Activated CD4-positive, alpha-beta memory T cell treated with anti-CD3 and anti-CD28 coated beads for 36 hours (primary cell): ENCODE measurements around the gene RBFOX2. TPM values are rescaled to one million over a fixed set of nuclear protein-coding genes. Genes with fewer than 3 reads are reported as not detected.
"Not testable (repeated sequence)": the region's sequence is repeated elsewhere in the genome, so short reads cannot be mapped to it uniquely, and the experiment has no call there.

Source experiments
- CTCF ChIA-PET: fragments of 350-600 bp; sonication (Branson Sonifier 250); formaldehyde crosslinking; loops from one replicate; lab custom pipeline; 2021; ENCODE audit warnings: antibody characterized with exemption, inconsistent platforms; lab: Charles Lee
- POLR2A ChIA-PET: fragments of 350-600 bp; sonication (Branson Sonifier 250); formaldehyde crosslinking; loops from one replicate; lab custom pipeline; 2021; ENCODE audit warnings: antibody characterized with exemption; lab: Charles Lee
- DNase-seq: peaks from one replicate; pipeline ENCODE4 v3.0.0-alpha.2; 2020
- H3K27ac Mint-ChIP-seq: one replicate; pipeline ENCODE4 v1.8.0; 2021; ENCODE audit warnings: mixed read lengths
- H3K27me3 Mint-ChIP-seq: one replicate; pipeline ENCODE4 v1.8.0; 2021; ENCODE audit warnings: mixed read lengths
- H3K36me3 Mint-ChIP-seq: one replicate; pipeline ENCODE4 v1.8.0; 2021; ENCODE audit warnings: mixed read lengths
- H3K4me1 Mint-ChIP-seq: one replicate; pipeline ENCODE4 v1.8.0; 2021; ENCODE audit warnings: low read depth, mixed read lengths
- H3K4me3 Mint-ChIP-seq: one replicate; pipeline ENCODE4 v1.8.0; 2021; ENCODE audit warnings: mild to moderate bottlenecking, mixed read lengths
- H3K9me3 Mint-ChIP-seq: one replicate; pipeline ENCODE4 v1.8.0; 2021; ENCODE audit warnings: mixed read lengths
- intact Hi-C: fragments of 100-400 bp; cut with micrococcal nuclease; formaldehyde crosslinking; loops from one replicate; pipeline ENCODE4 v1.15.1; 2023
- total RNA-seq, 2 experiments: library from RNA; stranded (reverse); gene quantifications; one replicate each; pipeline ENCODE4 v1.2.3, GENCODE V29; 2021

The RBFOX2 gene
- total RNA-seq, 2 experiments from 2014 or later = 4.3 to 4.6 TPM

DNA sequence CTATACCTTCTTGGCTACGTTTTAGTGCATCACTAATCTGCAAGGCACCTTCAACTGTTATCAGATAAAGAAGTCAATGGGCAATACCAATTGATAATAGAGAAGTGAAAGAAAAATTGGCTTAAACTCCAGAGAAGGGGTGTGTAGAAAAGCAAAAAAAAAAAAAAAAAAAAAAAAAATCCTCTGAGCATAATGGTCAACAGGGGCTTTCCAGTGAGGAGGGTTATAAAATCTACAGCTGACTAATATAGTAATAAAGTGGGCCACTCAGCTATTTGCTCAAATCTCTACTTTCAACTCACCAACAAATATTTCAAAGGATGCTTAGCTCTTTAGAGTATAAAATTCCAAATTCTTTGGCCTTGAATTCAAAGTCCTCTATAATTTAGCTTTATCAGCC, 233.1 kb downstream of the RBFOX2 start:
- Mint-ChIP-seq H3K27ac (no peak overlapping the region), H3K4me1 (no peaks in the 10 kb centered on the region), H3K27me3 (no peaks in the 10 kb centered on the region), H3K9me3 (no peaks in the 10 kb centered on the region), H3K36me3 (no peaks in the 10 kb centered on the region), H3K4me3 (no peak overlapping the region)
- DNase-seq = no peak
- CTCF ChIA-PET = no interaction called here
- intact Hi-C loops = no loop called here
- POLR2A ChIA-PET = no interaction called here

DNA sequence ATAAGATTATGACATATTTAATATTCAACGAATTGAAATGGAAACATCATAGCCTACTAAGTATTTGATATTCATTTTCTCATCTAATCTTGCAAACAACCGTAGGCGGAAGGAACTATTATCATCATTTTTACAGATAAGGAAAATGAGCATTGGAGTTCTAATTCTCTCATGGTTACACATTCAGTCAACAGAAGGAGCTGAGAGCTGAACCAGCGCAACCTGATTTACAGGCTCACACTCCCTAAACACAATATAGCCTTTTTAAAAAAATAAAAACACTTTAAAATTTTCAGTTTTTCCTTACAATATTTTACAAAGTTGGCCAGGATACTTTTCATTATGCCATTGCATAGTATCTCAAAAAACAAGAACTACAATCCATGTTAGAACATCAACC, 236.1 kb downstream of the RBFOX2 start:
- Mint-ChIP-seq H3K27ac (no peak overlapping the region), H3K27me3 (no peaks in the 10 kb centered on the region), H3K4me1 (no peaks in the 10 kb centered on the region), H3K36me3 (no peaks in the 10 kb centered on the region), H3K4me3 (no peak overlapping the region), H3K9me3 (no peaks in the 10 kb centered on the region)
- DNase-seq = no peak
- CTCF ChIA-PET = no interaction called here
- POLR2A ChIA-PET = no interaction called here
- intact Hi-C loops = no loop called here

DNA sequence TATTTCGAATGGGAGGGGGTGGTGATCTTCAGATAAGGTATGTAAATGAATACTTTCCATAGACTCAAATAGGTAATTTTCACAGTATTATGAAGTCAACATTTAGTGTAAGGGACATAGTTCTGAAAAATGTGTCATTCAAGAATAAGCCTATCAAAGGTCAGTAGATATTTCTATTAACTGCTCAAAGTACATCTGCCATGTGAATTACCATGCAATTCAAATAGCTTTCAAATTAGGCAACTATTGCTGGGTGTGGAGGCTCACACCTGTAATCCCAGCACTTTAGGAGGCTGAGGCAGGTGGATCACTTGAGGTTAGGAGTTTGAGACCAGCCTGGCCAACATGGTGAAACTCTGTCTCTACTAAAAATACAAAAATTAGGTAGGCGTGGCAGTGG, 236.8 kb downstream of the RBFOX2 start:
- DNase-seq, H3K27ac Mint-ChIP-seq, H3K36me3 Mint-ChIP-seq, H3K9me3 Mint-ChIP-seq, POLR2A ChIA-PET, intact Hi-C loops, CTCF ChIA-PET, H3K4me3 Mint-ChIP-seq, H3K27me3 Mint-ChIP-seq, H3K4me1 Mint-ChIP-seq: not testable (repeated sequence)

DNA sequence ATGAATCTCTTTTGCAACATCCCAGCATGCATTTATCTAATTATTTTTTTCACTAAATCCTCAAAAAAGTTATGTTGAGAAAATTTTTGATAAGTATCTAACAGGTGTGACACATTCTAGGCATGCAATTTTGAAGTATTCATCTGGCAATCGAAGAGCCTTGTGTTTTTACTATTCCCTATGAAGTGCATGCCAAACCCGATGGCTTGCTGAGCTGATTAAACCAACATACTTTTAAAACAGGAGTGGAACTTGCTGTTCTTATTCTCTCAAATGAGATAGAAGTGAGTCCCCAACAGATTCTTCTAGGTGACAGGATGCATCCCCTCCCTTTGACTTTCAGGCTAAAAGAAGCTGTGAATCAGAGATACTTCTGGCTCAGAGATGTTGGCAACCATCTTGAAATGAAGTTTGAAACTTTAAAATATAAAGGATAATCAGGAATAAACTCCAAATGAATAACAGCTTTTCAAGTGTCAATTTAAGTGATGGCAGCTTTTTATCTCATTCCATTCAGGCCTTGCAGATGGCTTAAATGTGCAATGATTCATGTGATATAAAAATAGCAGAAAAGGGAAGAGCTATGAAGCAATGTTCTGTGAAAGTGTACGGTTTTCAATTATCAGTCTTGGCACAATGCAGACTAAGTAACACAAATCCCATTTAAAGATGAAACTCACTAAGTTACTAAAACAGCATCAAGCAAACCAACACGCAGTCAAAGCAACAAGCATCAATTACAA, 243.3 kb downstream of the RBFOX2 start:
- no peak overlapping the region for H3K27ac Mint-ChIP-seq
- H3K4me3 Mint-ChIP-seq = no peak overlapping the region
- no peaks in the 10 kb centered on the region for H3K36me3 Mint-ChIP-seq
- POLR2A ChIA-PET = no interaction called here
- H3K4me1 Mint-ChIP-seq = no peaks in the 10 kb centered on the region
- CTCF ChIA-PET = no interaction called here
- intact Hi-C loops = no loop called here
- H3K9me3 Mint-ChIP-seq = no peaks in the 10 kb centered on the region
- no peak for DNase-seq
- H3K27me3 Mint-ChIP-seq = peaks cover 2% of the 10 kb centered on the region

DNA sequence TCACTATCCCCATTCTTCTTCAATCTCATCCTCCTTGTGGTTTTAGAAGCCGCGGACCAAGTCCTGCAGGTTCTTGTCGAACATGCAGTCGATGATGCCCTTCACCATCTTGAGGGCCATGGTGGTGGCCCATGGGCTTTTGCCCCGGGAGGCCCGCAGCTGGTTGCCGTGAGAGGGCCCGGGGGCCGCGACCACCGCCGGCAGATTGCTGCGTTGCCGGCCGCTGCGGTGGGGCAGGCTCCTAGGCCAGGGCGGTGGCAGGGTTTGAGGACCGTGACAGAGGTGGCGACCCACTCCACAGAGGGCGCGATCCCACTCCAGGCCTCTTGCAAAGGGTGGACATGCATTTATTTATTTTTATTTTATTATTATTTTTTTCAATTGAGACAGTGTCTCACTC, 244.0 kb downstream of the RBFOX2 start:
- DNase-seq = no peak
- H3K36me3 Mint-ChIP-seq = no peaks in the 10 kb centered on the region
- H3K4me1 Mint-ChIP-seq = no peaks in the 10 kb centered on the region
- no peak overlapping the region for H3K27ac Mint-ChIP-seq
- ChIA-PET CTCF (no interaction called here), POLR2A (no interaction called here)
- no peaks in the 10 kb centered on the region for H3K9me3 Mint-ChIP-seq
- H3K27me3 Mint-ChIP-seq = peaks cover 2% of the 10 kb centered on the region
- H3K4me3 Mint-ChIP-seq = no peak overlapping the region
- intact Hi-C loops = no loop called here

DNA sequence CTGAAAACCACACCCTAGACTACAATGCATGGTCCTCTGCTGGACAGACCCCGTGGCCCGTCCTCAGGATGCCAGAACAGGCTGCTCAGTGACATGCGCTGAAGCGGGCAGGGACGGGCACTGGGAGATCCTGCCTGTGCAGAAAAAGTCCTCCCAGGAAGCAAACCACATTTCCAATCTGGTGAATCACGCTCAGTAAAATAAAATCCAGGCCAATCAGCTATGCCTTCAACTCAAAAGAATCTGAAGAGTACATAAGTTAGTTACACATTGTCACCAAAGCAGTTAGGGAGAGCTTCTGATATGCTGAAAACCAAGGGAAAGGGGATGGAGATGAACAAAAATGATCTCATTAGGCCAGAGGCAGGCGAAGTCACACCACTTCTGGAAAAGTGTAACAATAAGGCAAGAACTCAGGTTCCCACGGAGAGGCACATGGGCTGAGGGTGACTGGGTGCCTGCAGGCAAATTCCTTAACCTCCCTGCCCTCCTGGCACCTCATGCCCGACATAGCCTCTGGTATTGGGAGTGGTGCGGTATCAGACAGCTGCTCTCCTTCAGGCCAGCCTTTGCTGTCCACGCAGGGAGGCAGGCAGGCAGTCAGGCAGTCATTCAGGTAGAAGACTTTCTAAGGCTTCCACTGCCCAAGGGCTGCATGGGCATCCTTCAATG, 244.5 kb downstream of the RBFOX2 start:
- H3K27me3 Mint-ChIP-seq = peaks cover 2% of the 10 kb centered on the region
- intact Hi-C loops = no loop called here

DNA sequence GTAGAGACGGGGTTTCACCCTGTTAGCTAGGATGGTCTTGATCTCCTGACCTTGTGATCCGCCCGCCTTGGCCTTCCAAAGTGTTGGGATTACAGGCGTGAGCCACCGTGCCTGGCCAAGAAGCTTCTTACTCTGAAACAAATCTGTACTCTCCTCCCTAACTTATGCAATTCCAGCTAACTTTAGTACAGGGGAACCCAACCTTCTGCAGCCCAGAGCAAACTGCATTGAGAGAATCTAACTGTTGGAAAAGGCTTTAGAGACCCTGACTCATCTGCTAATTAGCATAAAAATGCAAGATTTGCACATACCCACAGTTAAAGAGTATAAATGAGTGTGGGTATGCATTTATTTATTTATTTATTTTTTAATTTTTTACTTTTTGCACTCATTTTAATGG, 246.1 kb downstream of the RBFOX2 start:
- no peak overlapping the region for H3K4me3 Mint-ChIP-seq
- DNase-seq = no peak
- H3K27me3 Mint-ChIP-seq = peaks cover 2% of the 10 kb centered on the region
- no peaks in the 10 kb centered on the region for H3K36me3 Mint-ChIP-seq
- intact Hi-C loops = no loop called here
- no peaks in the 10 kb centered on the region for H3K4me1 Mint-ChIP-seq
- POLR2A ChIA-PET = no interaction called here
- CTCF ChIA-PET = interaction anchor here (1.1 kb wide), 1 partner anchor 44 kb away, joined by 3 read pairs; no protein-coding TSS in a partner anchor
- no peak overlapping the region for H3K27ac Mint-ChIP-seq
- H3K9me3 Mint-ChIP-seq = no peaks in the 10 kb centered on the region

More for the DNA sequence above, 244.5 kb downstream of the RBFOX2 start:
- POLR2A ChIA-PET = no interaction called here
- CTCF ChIA-PET = no interaction called here
- Mint-ChIP-seq H3K4me1 (no peaks in the 10 kb centered on the region), H3K27ac (no peak overlapping the region), H3K9me3 (no peaks in the 10 kb centered on the region), H3K36me3 (no peaks in the 10 kb centered on the region), H3K4me3 (no peak overlapping the region)
- no peak for DNase-seq

DNA sequence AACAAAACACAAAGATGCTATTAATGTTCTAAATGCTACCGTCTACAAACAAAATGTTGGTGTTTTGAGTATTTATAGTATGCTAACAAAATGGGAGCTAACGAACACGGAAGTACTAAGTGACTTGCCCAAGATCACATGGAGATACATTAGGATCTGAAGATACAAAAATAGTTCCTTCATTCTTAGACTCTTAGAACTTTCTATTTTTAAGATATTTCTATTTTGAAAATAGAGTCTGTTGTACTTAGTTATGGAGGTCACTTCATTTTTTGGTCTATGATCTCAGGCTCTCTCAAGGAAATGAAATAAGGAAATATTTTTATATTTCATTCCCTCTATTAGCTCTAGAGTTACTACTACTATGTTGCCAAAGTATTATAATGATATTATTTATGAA, 246.7 kb downstream of the RBFOX2 start:
- POLR2A ChIA-PET = no interaction called here

DNA sequence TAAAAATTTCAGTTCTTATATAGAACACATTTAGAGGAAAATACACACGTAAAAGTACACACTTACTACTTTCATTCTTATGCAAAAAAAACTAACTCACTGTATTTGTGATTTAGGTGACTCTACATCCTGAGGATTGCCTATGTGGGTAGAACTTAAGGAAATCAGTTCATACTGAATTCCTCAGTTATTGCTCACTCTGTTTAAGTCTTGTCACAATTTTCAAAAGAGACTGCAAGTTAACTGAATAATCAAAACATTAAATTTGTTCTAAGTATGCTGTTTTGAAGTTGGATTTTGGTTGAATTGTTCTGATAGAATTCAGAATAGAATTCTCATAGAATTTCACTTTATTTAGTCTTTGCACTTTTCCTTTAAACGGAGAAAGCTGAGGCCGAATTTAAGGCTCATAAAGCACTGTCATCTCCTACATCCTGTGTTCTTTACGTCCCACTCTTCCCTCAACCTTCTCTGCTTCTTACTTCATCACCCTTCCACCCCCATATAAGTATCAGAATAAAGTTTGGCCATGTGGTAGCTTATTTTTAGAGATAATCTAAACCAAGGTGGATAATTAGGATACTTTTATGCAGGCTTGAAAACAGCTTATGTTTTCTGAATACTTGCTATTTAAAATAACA, 251.2 kb downstream of the RBFOX2 start:
- ChIA-PET CTCF (no interaction called here), POLR2A (no interaction called here)
- no peak overlapping the region for H3K27ac Mint-ChIP-seq
- no peaks in the 10 kb centered on the region for H3K36me3 Mint-ChIP-seq
- intact Hi-C loops = no loop called here
- H3K27me3 Mint-ChIP-seq = peaks cover 2% of the 10 kb centered on the region
- H3K4me1 Mint-ChIP-seq = no peaks in the 10 kb centered on the region
- no peak for DNase-seq
- no peaks in the 10 kb centered on the region for H3K9me3 Mint-ChIP-seq
- no peak overlapping the region for H3K4me3 Mint-ChIP-seq

More for the DNA sequence above, 246.7 kb downstream of the RBFOX2 start:
- Mint-ChIP-seq H3K36me3 (no peaks in the 10 kb centered on the region), H3K27ac (no peak overlapping the region), H3K27me3 (peaks cover 2% of the 10 kb centered on the region), H3K4me3 (no peak overlapping the region), H3K4me1 (no peaks in the 10 kb centered on the region), H3K9me3 (no peaks in the 10 kb centered on the region)
- no peak for DNase-seq
- intact Hi-C loops = no loop called here
- CTCF ChIA-PET = interaction anchor here (1.1 kb wide), 1 partner anchor 43 kb away, joined by 3 read pairs; no protein-coding TSS in a partner anchor

DNA sequence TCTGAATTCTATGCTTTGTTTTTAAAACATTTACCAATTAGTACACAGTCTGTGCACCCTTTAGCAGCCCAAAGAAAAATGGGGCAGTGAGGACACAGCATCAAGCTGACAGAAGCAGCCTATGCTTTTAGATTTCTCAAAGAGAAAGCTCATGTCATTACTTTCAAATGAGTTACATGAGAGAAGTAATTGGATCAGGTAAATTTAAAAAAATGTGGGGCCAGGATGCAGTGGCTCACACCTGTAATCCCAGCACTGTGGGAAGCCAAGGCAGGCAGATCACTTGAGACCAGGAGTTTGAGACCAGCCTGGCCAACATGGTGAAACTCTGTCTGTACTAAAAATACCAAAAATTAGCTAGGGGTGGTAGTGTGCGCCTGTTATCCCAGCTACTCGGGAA, 253.3 kb downstream of the RBFOX2 start:
- CTCF ChIA-PET = interaction anchor here (1.3 kb wide), 1 partner anchor 290 kb away, joined by 3 read pairs; no protein-coding TSS in a partner anchor

DNA sequence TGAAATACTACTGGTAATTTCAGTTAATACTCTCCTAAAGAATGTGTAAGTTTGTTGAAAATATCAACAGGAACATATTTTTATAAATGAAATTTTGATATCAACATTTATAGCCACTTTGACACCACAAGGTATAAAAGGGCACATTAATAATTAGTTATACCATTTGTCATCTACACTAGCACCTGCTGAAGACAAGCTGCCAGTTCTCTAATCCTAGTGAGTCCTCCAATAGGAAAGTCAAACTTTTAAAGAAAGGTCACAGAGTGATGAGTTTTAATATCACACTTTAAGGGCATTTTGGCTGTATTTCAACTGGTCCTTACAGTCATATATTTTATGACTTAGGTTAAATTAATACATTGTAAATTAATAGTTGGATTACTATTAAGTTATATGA, 258.6 kb downstream of the RBFOX2 start:
- no peak overlapping the region for H3K27ac Mint-ChIP-seq
- intact Hi-C loops = no loop called here
- no peaks in the 10 kb centered on the region for H3K4me1 Mint-ChIP-seq
- no peak overlapping the region for H3K4me3 Mint-ChIP-seq
- no peak for DNase-seq
- CTCF ChIA-PET = no interaction called here
- no peaks in the 10 kb centered on the region for H3K36me3 Mint-ChIP-seq
- POLR2A ChIA-PET = no interaction called here
- no peaks in the 10 kb centered on the region for H3K9me3 Mint-ChIP-seq
- peaks cover 2% of the 10 kb centered on the region for H3K27me3 Mint-ChIP-seq

More for the DNA sequence above, 253.3 kb downstream of the RBFOX2 start:
- POLR2A ChIA-PET = no interaction called here
- Mint-ChIP-seq H3K4me3 (no peak overlapping the region), H3K9me3 (no peaks in the 10 kb centered on the region), H3K36me3 (no peaks in the 10 kb centered on the region), H3K27ac (no peak overlapping the region), H3K27me3 (peaks cover 2% of the 10 kb centered on the region), H3K4me1 (no peaks in the 10 kb centered on the region)
- intact Hi-C loops = no loop called here
- no peak for DNase-seq
